SK-N-SH treated with all-trans-retinoic acid at 6 μM for 48 hours (cell line): Measurements from ENCODE around the gene CTNNA3.

Experiments
- ATAC-seq: fragments of 200-7000 bp; cut with Tn5 transposase; 3 replicates; pipeline ENCODE4 v1.9.1; 2020; ENCODE audit warnings: mild to moderate bottlenecking, moderate library complexity
- ARNTL ChIP-seq: fragments of 450-650 bp; formaldehyde crosslinking; IDR thresholded peaks from 2 replicates; pipeline ENCODE4 v1.5.0; 2020; ENCODE audit warnings: low read depth, mild to moderate bottlenecking, moderate library complexity, borderline replicate concordance
- BACH2 ChIP-seq: fragments of 250-450 bp; sonication (Bioruptor Pico); IDR thresholded peaks from 2 replicates; pipeline ENCODE4 v1.9.0; 2021; ENCODE audit warnings: mild to moderate bottlenecking, borderline replicate concordance
- CSDC2 ChIP-seq: fragments of 250-450 bp; sonication (Bioruptor Pico); IDR thresholded peaks from 2 replicates; pipeline ENCODE4 v1.5.0; 2020; ENCODE audit warnings: mild to moderate bottlenecking, moderate library complexity
- ESRRG ChIP-seq: fragments of 250-450 bp; sonication (Bioruptor Pico); IDR thresholded peaks from 2 replicates; pipeline ENCODE4 v1.6.1; 2021; ENCODE audit warnings: mild to moderate bottlenecking
- ISL1 ChIP-seq: fragments of 250-450 bp; sonication (Bioruptor Pico); IDR thresholded peaks from 2 replicates; pipeline ENCODE4 v2.1.2; 2022; ENCODE audit warnings: mild to moderate bottlenecking, moderate library complexity
- OSR1 ChIP-seq: fragments of 250-450 bp; sonication (Bioruptor Pico); IDR thresholded peaks from 2 replicates; pipeline ENCODE4 v1.8.0; 2022; ENCODE audit warnings: moderate library complexity, mild to moderate bottlenecking, inconsistent platforms
- PATZ1 ChIP-seq: fragments of 250-450 bp; sonication (Bioruptor Pico); IDR thresholded peaks from 2 replicates; pipeline ENCODE4 v1.8.0; 2020; ENCODE audit warnings: mild to moderate bottlenecking, moderate library complexity, borderline replicate concordance
- POU6F1 ChIP-seq: fragments of 250-450 bp; sonication (Bioruptor Pico); IDR thresholded peaks from 2 replicates; pipeline ENCODE4 v1.8.0; 2021; ENCODE audit warnings: low read depth, mild to moderate bottlenecking, moderate library complexity, borderline replicate concordance
- PPARA ChIP-seq: fragments of 250-450 bp; sonication (Bioruptor Pico); IDR thresholded peaks from 2 replicates; pipeline ENCODE4 v1.5.0; 2020; ENCODE audit warnings: mild to moderate bottlenecking, borderline replicate concordance
- RARB ChIP-seq: fragments of 250-450 bp; sonication (Bioruptor Pico); IDR thresholded peaks from 2 replicates; pipeline ENCODE4 v1.8.0; 2021; ENCODE audit warnings: mild to moderate bottlenecking, moderate library complexity
- SNAI2 ChIP-seq: fragments of 250-450 bp; sonication (Bioruptor Pico); IDR thresholded peaks from 2 replicates; pipeline ENCODE4 v1.5.0; 2020; ENCODE audit warnings: mild to moderate bottlenecking, moderate library complexity
- TCF4 ChIP-seq: fragments of 250-450 bp; sonication (Bioruptor Pico); IDR thresholded peaks from 2 replicates; pipeline ENCODE4 v1.8.0; 2021; ENCODE audit warnings: mild to moderate bottlenecking, moderate library complexity, borderline replicate concordance
- TOX ChIP-seq: fragments of 250-450 bp; sonication (Bioruptor Pico); IDR thresholded peaks from 2 replicates; pipeline ENCODE4 v1.8.0; 2021; ENCODE audit warnings: mild to moderate bottlenecking, moderate library complexity, borderline replicate concordance
- ZC3H10 ChIP-seq: fragments of 250-450 bp; sonication (Bioruptor Pico); IDR thresholded peaks from 2 replicates; pipeline ENCODE4 v1.5.1; 2021; ENCODE audit warnings: mild to moderate bottlenecking, moderate library complexity
- ZFP30 ChIP-seq: fragments of 450-650 bp; formaldehyde crosslinking; IDR thresholded peaks from 2 replicates; pipeline ENCODE4 v1.5.0; 2022; ENCODE audit warnings: mild to moderate bottlenecking, moderate library complexity
- ZNF565 ChIP-seq: fragments of 450-650 bp; formaldehyde crosslinking; conservative IDR thresholded peaks from 2 replicates; pipeline ENCODE4 v1.5.0; 2020; ENCODE audit warnings: low read depth, mild to moderate bottlenecking, moderate library complexity
- ZNF70 ChIP-seq: fragments of 450-650 bp; formaldehyde crosslinking; IDR thresholded peaks from 2 replicates; pipeline ENCODE4 v1.5.0; 2020; ENCODE audit warnings: mild to moderate bottlenecking, moderate library complexity
- TF ChIP-seq, protein P1 (sequence below): fragments of 250-450 bp; sonication (Bioruptor Pico); IDR thresholded peaks from 2 replicates; pipeline ENCODE4 v1.5.1; 2021; ENCODE audit warnings: mild to moderate bottlenecking, moderate library complexity
- TF ChIP-seq, protein P2 (sequence below): fragments of 250-450 bp; sonication (Bioruptor Pico); IDR thresholded peaks from 2 replicates; pipeline ENCODE4 v1.5.0; 2020; ENCODE audit warnings: mild to moderate bottlenecking, moderate library complexity

The CTNNA3 gene

GRCh38 chr10:65940816-65941662, 1755.0 kb downstream of the CTNNA3 start:
- TF ChIP-seq ISL1 (CRISPR knock-in tag), result no peak
- TF ChIP-seq, protein P1, sequence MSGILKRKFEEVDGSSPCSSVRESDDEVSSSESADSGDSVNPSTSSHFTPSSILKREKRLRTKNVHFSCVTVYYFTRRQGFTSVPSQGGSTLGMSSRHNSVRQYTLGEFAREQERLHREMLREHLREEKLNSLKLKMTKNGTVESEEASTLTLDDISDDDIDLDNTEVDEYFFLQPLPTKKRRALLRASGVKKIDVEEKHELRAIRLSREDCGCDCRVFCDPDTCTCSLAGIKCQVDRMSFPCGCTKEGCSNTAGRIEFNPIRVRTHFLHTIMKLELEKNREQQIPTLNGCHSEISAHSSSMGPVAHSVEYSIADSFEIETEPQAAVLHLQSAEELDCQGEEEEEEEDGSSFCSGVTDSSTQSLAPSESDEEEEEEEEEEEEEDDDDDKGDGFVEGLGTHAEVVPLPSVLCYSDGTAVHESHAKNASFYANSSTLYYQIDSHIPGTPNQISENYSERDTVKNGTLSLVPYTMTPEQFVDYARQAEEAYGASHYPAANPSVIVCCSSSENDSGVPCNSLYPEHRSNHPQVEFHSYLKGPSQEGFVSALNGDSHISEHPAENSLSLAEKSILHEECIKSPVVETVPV (CRISPR knock-in tag), result no peak
- no peak for TF ChIP-seq OSR1 (CRISPR knock-in tag)
- no peak for TF ChIP-seq BACH2 (CRISPR knock-in tag)
- no peak for TF ChIP-seq POU6F1 (CRISPR knock-in tag)
- no peak for TF ChIP-seq TOX
- no peak for TF ChIP-seq ZFP30 (CRISPR knock-in tag)
- TF ChIP-seq CSDC2 (CRISPR knock-in tag), result no peak
- TF ChIP-seq PATZ1 (CRISPR knock-in tag), result no peak
- TF ChIP-seq, protein P2, sequence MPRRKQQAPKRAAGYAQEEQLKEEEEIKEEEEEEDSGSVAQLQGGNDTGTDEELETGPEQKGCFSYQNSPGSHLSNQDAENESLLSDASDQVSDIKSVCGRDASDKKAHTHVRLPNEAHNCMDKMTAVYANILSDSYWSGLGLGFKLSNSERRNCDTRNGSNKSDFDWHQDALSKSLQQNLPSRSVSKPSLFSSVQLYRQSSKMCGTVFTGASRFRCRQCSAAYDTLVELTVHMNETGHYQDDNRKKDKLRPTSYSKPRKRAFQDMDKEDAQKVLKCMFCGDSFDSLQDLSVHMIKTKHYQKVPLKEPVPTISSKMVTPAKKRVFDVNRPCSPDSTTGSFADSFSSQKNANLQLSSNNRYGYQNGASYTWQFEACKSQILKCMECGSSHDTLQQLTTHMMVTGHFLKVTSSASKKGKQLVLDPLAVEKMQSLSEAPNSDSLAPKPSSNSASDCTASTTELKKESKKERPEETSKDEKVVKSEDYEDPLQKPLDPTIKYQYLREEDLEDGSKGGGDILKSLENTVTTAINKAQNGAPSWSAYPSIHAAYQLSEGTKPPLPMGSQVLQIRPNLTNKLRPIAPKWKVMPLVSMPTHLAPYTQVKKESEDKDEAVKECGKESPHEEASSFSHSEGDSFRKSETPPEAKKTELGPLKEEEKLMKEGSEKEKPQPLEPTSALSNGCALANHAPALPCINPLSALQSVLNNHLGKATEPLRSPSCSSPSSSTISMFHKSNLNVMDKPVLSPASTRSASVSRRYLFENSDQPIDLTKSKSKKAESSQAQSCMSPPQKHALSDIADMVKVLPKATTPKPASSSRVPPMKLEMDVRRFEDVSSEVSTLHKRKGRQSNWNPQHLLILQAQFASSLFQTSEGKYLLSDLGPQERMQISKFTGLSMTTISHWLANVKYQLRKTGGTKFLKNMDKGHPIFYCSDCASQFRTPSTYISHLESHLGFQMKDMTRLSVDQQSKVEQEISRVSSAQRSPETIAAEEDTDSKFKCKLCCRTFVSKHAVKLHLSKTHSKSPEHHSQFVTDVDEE (CRISPR knock-in tag), result no peak
- ATAC-seq, result no peak

- ATAC-seq, result no peak
- no peak for TF ChIP-seq PATZ1 (CRISPR knock-in tag)
- TF ChIP-seq, protein P1 (CRISPR knock-in tag), result no peak
- no peak for TF ChIP-seq POU6F1 (CRISPR knock-in tag)
- no peak for TF ChIP-seq ISL1 (CRISPR knock-in tag)
- no peak for TF ChIP-seq PPARA (CRISPR knock-in tag)
- TF ChIP-seq ZFP30 (CRISPR knock-in tag), result no peak
- no peak for TF ChIP-seq RARB (CRISPR knock-in tag)
- TF ChIP-seq, protein P2 (CRISPR knock-in tag), result no peak
- no peak for TF ChIP-seq BACH2 (CRISPR knock-in tag)
- TF ChIP-seq ESRRG, result no peak
- no peak for TF ChIP-seq ARNTL
- no peak for TF ChIP-seq ZNF70 (CRISPR knock-in tag)
- no peak for TF ChIP-seq SNAI2 (CRISPR knock-in tag)
- no peak for TF ChIP-seq ZC3H10 (CRISPR knock-in tag)
- no peak for TF ChIP-seq CSDC2 (CRISPR knock-in tag)
- TF ChIP-seq TOX, result no peak
- no peak for TF ChIP-seq TCF4 (CRISPR knock-in tag)
- TF ChIP-seq ZNF565 (CRISPR knock-in tag), result no peak
These were observed 1755.9 kb downstream of the CTNNA3 start for GRCh38 chr10:65940105-65940504.
